ENCODE measurements around the gene ARHGAP33.

DNA sequence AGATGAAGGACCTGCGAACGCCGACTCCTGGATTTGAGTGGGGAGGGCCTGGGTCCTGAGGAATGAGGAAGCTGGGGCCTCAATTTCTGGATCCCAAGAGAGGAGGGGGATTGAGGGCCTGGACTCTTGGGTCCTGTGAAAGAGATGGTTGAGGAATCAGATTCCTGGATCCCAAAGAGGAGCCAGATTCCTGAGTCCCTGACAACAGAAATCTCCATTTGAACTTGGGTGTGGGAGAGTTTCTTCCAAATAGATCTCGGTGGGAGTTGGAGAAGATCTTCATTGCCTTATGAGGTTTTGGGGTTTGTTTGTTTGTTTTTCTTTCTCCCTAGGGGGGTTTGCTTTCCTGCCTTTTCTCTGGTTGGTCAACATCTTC is 29.3 kb upstream of the ARHGAP33 start:
- TF ChIP-seq POLR2A (IDR thresholded peaks at IDR 0.05), result no peak
- TF ChIP-seq CTCF (IDR thresholded peaks at IDR 0.05), result no peak

Data from esophagus squamous epithelium (tissue), 4 donors.